OCI-LY3 (cell line): ENCODE data around the gene KRTAP5-5.

Experiments used
- CTCF ChIP-seq: fragments of 200-600, 300-600 bp; sonication (generic); IDR thresholded peaks from 2 replicates; pipeline ENCODE4 v1.5.1; 2014; ENCODE audit warnings: antibody characterized with exemption, low read length, low read depth
- EZH2phosphoT487 ChIP-seq: fragments of 200-600 bp; shearing (Covaris generic); IDR thresholded peaks from 2 replicates; pipeline ENCODE4 v1.6.1; 2018; ENCODE audit warnings: antibody characterized with exemption, mixed run types, low read depth

GRCh38 chr11:1669546-1670218 lies 40.1 kb downstream of the KRTAP5-5 start:
- TF ChIP-seq CTCF (no peak), EZH2phosphoT487 (no peak)
